ENCODE data around the gene SEMA3A.

- no peak for TF ChIP-seq CTCF (IDR thresholded peaks at IDR 0.05)
- no peak for TF ChIP-seq POLR2A (IDR thresholded peaks at IDR 0.05)
- no peak for TF ChIP-seq POLR2AphosphoS5 (IDR thresholded peaks at IDR 0.05)
Measured at GRCh38 chr7:84181628-84182027, 13.0 kb downstream of the SEMA3A start.

Measured in breast epithelium (tissue), 3 donors.